ENCODE data around the gene TBC1D9B.

DNA sequence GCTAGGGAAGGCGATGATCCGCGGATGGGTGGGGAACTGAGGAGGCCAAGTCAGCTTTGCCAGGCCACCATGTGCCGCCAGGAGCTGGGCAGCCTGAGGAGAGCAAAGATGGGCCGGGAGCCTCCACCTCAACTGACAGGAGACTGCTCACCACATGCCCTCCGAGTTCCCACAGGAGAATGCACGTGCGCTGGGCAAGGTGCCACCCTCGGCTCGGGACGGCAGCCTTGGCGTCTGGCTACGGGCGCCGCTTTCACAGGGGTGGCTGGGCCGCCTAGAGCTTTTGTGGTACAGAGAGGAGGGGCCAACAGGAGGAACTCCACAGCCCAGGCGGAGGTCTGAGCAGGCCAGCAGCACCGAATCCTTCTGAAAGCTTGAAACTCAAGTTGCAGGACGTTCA lies 5.3 kb upstream of the TBC1D9B start:
- TF ChIP-seq, protein P1, sequence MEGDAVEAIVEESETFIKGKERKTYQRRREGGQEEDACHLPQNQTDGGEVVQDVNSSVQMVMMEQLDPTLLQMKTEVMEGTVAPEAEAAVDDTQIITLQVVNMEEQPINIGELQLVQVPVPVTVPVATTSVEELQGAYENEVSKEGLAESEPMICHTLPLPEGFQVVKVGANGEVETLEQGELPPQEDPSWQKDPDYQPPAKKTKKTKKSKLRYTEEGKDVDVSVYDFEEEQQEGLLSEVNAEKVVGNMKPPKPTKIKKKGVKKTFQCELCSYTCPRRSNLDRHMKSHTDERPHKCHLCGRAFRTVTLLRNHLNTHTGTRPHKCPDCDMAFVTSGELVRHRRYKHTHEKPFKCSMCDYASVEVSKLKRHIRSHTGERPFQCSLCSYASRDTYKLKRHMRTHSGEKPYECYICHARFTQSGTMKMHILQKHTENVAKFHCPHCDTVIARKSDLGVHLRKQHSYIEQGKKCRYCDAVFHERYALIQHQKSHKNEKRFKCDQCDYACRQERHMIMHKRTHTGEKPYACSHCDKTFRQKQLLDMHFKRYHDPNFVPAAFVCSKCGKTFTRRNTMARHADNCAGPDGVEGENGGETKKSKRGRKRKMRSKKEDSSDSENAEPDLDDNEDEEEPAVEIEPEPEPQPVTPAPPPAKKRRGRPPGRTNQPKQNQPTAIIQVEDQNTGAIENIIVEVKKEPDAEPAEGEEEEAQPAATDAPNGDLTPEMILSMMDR (IDR thresholded peaks at IDR 0.05 in 4 of 5, conservative IDR thresholded peaks at IDR 0.05 in 1 of 5) = no peak
- TF ChIP-seq POLR2A (IDR thresholded peaks at IDR 0.05) = no peak

Measured in gastrocnemius medialis (tissue), 4 donors.